ENCODE results near the gene CDSN.

Gene CDSN

DNA sequence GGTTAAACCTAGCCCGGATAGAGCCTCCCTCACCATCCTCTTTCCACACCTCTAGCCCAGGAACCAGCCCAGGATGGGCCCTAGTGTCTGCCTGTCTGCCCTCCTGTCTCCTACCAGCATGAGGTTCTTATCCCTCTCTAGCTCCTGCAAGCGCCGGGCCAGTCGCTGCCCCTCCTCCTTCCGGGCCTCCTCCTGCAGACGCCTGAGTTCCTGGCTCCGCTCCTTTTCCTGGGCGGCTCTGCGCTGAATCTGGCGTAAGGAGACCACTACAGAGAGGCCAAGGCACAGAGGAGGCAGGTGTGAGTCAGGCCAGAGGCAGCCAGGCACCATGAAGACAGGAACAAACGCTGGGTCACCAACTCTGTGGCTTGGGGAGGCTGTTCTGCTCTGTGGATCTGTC lies 22.9 kb upstream of the CDSN start:
- DNase-seq (ENCODE audit: low read depth): peak; percentile 47
- TF ChIP-seq, protein P1, sequence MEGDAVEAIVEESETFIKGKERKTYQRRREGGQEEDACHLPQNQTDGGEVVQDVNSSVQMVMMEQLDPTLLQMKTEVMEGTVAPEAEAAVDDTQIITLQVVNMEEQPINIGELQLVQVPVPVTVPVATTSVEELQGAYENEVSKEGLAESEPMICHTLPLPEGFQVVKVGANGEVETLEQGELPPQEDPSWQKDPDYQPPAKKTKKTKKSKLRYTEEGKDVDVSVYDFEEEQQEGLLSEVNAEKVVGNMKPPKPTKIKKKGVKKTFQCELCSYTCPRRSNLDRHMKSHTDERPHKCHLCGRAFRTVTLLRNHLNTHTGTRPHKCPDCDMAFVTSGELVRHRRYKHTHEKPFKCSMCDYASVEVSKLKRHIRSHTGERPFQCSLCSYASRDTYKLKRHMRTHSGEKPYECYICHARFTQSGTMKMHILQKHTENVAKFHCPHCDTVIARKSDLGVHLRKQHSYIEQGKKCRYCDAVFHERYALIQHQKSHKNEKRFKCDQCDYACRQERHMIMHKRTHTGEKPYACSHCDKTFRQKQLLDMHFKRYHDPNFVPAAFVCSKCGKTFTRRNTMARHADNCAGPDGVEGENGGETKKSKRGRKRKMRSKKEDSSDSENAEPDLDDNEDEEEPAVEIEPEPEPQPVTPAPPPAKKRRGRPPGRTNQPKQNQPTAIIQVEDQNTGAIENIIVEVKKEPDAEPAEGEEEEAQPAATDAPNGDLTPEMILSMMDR (IDR thresholded peaks at IDR 0.05; ENCODE audit: insufficient read depth, low read depth, low read length, missing control alignments): no peak
- H3K4me3 ChIP-seq (ENCODE audit: low read length): no peak overlapping the region

DNA sequence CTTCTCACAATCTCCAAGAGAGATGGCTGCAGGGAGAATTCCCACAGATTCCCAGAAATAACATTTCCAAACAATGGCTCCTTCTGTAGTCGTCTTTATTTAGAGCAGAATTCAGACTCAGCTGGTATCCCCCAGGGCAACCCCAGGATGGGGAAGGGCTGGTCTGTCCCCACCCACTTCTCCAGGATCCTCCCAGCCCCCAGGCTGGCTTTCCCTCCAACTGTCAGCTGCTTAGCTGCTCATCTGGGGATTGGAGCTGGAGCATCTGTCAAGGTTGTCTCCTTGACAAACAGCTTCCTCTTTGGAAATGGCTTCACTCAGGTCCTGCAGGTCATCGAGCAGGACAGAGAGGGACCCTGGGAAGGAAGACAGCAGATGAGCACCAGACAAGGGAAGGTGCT lies 22.1 kb upstream of the CDSN start:
- no peak overlapping the region for H3K4me3 ChIP-seq (ENCODE audit: low read length)
- TF ChIP-seq, protein P1 (IDR thresholded peaks at IDR 0.05; ENCODE audit: insufficient read depth, low read depth, low read length, missing control alignments): no peak
- no peak for DNase-seq (ENCODE audit: low read depth)

DNA sequence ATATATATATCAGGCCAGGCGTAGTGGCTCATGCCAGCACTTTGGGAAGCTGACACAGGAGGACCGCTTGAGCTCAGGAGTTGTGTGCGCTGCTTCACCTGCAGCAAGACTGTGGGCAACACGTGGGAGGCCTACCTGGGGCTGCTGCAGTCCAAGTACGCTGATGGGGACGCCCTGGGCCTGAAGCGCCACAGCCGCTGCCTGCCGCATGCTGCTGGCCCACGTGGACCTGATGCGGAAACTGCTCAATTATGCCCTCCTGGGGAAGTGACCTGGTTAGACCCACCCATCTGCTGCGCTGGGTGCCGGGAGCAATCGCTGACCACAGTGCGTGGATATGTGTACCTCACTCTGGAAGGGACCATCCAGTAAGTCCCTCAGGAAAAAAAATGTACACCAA lies 20.4 kb upstream of the CDSN start:
- H3K4me3 ChIP-seq (ENCODE audit: low read length): no peak overlapping the region
- DNase-seq (ENCODE audit: low read depth): no peak
- TF ChIP-seq, protein P1 (IDR thresholded peaks at IDR 0.05; ENCODE audit: insufficient read depth, low read depth, low read length, missing control alignments): no peak

DNA sequence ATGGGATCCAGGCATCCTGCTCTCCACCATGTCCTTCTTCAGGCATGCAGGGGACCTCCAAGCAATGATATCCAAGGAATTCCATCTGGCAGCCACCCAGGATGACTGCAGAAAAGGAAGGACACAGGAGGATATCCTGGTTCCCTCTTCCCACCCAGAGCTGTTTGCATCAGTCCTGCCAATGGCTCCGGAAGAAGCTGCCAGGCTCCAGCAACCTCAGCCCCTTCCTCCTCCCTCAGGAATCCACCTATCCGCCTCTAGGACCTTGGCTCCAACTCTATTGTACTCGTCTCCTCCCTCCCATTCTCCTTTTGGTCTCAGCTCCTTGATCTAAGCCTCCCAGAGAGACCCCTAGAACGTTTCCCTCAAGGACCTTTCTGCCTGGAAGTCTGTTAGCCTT lies 19.4 kb upstream of the CDSN start:
- TF ChIP-seq, protein P1 (IDR thresholded peaks at IDR 0.05; ENCODE audit: insufficient read depth, low read depth, low read length, missing control alignments): no peak
- DNase-seq (ENCODE audit: low read depth): no peak
- H3K4me3 ChIP-seq (ENCODE audit: low read length): no peak overlapping the region

DNA sequence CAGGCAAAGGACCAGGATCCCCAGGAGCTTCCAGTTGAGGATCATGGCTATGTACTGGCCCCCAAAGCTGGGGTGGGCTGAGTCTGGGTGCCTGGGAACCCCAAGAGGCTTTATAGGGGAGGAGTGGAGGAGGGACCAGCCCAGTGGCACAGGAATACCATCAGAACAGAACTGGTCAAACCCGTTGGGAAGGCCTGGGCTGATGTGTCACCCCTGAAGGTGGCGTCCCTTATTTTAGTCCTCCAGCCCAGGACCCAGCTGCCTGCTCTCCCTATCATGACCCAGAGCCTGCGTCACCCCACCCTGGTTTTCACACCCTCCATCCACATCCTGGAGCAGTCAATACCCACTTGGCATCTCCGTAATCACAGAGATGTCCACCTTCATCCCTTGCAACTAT lies 18.7 kb upstream of the CDSN start, which contains the start of gene PSORS1C2:
Gene PSORS1C2, minus strand, starts transcription at position 85 of the 400 bp plus-strand sequence. Its CDS starts 40 bp downstream, at position 45.
- H3K4me3 ChIP-seq (ENCODE audit: low read length): no peak within 1 kb of the TSS
- peak; percentile 58 for DNase-seq (ENCODE audit: low read depth)
- TF ChIP-seq, protein P1 (IDR thresholded peaks at IDR 0.05; ENCODE audit: insufficient read depth, low read depth, low read length, missing control alignments): no peak

DNA sequence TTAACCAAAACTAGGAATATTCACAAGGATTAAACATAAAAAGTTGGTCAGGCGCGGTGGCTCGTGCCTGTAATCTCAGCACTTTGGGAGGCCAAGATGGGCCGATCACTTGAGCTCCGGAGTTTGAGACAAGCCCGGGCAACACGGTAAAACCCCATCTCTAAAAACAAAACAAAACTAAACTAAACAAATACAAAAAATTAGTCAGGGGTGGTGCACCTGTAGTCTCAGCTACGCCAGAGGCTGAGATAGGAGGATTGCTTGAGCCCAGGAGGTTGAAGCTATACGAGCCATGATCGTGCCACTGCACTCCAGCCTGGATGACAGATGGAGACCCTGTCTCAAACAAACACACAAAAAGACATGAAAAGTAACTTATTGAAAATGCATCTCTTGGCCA lies 15.5 kb upstream of the CDSN start:
- TF ChIP-seq, protein P1 (IDR thresholded peaks at IDR 0.05; ENCODE audit: insufficient read depth, low read depth, low read length, missing control alignments): no peak
- no peak for DNase-seq (ENCODE audit: low read depth)

DNA sequence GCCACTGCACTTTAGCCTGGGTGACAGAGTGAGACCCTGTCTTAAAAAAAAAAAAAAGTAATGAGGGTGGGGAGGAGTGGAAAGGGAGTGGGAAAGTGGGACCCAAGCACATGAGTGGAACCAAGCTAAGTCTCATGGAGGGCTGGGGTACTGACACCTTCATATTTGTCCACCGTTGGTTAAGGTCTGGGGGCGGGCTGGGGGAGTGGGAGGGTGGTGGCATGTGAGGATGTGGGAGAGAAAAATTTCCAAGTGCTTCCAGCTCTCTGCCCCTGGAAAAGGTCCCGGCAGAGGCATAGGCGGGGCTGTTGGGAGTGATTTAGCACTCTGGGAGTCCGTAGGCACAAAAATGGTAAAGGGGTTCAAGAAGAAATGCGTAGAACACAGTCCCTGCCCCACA lies 12.6 kb upstream of the CDSN start:
- DNase-seq (ENCODE audit: low read depth): no peak
- no peak overlapping the region for H3K4me3 ChIP-seq (ENCODE audit: low read length)
- TF ChIP-seq, protein P1 (IDR thresholded peaks at IDR 0.05; ENCODE audit: insufficient read depth, low read depth, low read length, missing control alignments): no peak

More for the DNA sequence above, 15.5 kb upstream of the CDSN start:
- H3K4me3 ChIP-seq (ENCODE audit: low read length): no peak overlapping the region

Measured in epithelial cell of esophagus (primary cell).